GM18520 (cell line): ENCODE results near the gene PF4V1.

Experiments used
- ATAC-seq: cut with Tn5 transposase; IDR thresholded peaks from one replicate; pipeline ENCODE4 v1.9.1; 2021; ENCODE audit not compliant: unreplicated experiment

The PF4V1 gene

GRCh38 chr4:73902038-73902637 lies 49.0 kb downstream of the PF4V1 start:
- no peak for ATAC-seq

- no peak for ATAC-seq
Measured at GRCh38 chr4:73902817-73903547, 49.9 kb downstream of the PF4V1 start.
